Measurements from ENCODE around the gene EMC9.

DNA sequence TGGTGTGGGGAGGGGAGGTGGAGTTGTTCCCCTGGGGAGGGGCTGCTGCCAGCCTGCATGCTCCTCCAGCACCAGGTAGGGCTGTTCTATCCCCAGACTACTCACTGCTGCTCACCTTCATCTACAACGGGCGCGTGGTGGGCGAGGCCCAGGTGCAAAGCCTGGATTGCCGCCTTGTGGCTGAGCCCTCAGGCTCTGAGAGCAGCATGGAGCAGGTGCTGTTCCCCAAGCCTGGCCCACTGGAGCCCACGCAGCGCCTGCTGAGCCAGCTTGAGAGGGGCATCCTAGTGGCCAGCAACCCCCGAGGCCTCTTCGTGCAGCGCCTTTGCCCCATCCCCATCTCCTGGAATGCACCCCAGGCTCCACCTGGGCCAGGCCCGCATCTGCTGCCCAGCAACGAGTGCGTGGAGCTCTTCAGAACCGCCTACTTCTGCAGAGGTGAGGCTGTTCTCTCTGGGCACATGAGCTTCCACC, 23.2 kb upstream of the EMC9 start:
- TF ChIP-seq, protein P1, sequence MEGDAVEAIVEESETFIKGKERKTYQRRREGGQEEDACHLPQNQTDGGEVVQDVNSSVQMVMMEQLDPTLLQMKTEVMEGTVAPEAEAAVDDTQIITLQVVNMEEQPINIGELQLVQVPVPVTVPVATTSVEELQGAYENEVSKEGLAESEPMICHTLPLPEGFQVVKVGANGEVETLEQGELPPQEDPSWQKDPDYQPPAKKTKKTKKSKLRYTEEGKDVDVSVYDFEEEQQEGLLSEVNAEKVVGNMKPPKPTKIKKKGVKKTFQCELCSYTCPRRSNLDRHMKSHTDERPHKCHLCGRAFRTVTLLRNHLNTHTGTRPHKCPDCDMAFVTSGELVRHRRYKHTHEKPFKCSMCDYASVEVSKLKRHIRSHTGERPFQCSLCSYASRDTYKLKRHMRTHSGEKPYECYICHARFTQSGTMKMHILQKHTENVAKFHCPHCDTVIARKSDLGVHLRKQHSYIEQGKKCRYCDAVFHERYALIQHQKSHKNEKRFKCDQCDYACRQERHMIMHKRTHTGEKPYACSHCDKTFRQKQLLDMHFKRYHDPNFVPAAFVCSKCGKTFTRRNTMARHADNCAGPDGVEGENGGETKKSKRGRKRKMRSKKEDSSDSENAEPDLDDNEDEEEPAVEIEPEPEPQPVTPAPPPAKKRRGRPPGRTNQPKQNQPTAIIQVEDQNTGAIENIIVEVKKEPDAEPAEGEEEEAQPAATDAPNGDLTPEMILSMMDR (IDR thresholded peaks at IDR 0.05; ENCODE audit: low read depth, low read length, missing input control), result no peak
- TF ChIP-seq SP1 (IDR thresholded peaks at IDR 0.05) (no peak), YY1 (IDR thresholded peaks at IDR 0.05) (no peak), RXRA (IDR thresholded peaks at IDR 0.05) (no peak), RAD21 (IDR thresholded peaks at IDR 0.05) (no peak), EGR1 (IDR thresholded peaks at IDR 0.05; ENCODE audit: low read depth in 2 of 2) (no peak), TAF1 (conservative IDR thresholded peaks at IDR 0.05) (no peak), HNF4A (conservative IDR thresholded peaks at IDR 0.05) (no peak), GABPA (IDR thresholded peaks at IDR 0.05 in 1 of 2, conservative IDR thresholded peaks at IDR 0.05 in 1 of 2) (no peak)
- TF ChIP-seq, protein P2, sequence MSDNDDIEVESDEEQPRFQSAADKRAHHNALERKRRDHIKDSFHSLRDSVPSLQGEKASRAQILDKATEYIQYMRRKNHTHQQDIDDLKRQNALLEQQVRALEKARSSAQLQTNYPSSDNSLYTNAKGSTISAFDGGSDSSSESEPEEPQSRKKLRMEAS (IDR thresholded peaks at IDR 0.05), result no peak
- TF ChIP-seq, protein P3, sequence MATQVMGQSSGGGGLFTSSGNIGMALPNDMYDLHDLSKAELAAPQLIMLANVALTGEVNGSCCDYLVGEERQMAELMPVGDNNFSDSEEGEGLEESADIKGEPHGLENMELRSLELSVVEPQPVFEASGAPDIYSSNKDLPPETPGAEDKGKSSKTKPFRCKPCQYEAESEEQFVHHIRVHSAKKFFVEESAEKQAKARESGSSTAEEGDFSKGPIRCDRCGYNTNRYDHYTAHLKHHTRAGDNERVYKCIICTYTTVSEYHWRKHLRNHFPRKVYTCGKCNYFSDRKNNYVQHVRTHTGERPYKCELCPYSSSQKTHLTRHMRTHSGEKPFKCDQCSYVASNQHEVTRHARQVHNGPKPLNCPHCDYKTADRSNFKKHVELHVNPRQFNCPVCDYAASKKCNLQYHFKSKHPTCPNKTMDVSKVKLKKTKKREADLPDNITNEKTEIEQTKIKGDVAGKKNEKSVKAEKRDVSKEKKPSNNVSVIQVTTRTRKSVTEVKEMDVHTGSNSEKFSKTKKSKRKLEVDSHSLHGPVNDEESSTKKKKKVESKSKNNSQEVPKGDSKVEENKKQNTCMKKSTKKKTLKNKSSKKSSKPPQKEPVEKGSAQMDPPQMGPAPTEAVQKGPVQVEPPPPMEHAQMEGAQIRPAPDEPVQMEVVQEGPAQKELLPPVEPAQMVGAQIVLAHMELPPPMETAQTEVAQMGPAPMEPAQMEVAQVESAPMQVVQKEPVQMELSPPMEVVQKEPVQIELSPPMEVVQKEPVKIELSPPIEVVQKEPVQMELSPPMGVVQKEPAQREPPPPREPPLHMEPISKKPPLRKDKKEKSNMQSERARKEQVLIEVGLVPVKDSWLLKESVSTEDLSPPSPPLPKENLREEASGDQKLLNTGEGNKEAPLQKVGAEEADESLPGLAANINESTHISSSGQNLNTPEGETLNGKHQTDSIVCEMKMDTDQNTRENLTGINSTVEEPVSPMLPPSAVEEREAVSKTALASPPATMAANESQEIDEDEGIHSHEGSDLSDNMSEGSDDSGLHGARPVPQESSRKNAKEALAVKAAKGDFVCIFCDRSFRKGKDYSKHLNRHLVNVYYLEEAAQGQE (IDR thresholded peaks at IDR 0.05), result no peak

Measured in liver (tissue), 3 donors.